Esophagus muscularis mucosa (tissue), 3 donors: Measurements from ENCODE around the gene TUBGCP6.

Experiments
- POLR2A ChIP-seq: fragments of 450-650 bp; IDR thresholded peaks from one replicate; pipeline ENCODE4 v1.6.1; 2017; ENCODE audit warnings: antibody characterized with exemption, moderate library complexity, mild to moderate bottlenecking, low read depth
- TF ChIP-seq, protein P1 (sequence below), 3 experiments: fragments of 200-600 bp in 2 of 3; fragments of 450-650 bp in 1 of 3; sonication (generic) in 2 of 3; IDR thresholded peaks; one replicate each; pipeline ENCODE4 v1.5.1; 2017 to 2019; ENCODE audit warnings: antibody characterized with exemption in 3 of 3, mild to moderate bottlenecking in 2 of 3, moderate library complexity in 1 of 3

DNA sequence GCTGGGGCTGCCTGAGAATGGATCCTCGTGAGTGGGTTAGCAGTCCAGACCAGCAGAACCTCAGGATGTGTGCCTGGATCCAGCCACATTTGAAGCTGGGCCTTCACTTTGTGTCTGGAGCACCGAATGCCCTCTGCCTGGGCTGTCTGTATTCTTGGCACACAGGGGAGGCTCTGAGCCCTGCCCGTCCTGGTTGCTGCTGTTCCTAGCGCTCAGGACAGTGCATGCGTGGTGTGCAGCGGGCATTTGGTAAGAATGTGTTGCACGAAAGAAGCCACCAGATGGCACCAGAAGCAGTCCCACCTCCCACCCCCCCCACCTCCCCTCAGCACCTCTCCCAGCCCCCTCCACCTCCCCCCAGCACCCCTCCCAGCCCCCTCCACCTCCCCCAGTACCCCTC is 29.5 kb upstream of the TUBGCP6 start:
- TF ChIP-seq, protein P1, sequence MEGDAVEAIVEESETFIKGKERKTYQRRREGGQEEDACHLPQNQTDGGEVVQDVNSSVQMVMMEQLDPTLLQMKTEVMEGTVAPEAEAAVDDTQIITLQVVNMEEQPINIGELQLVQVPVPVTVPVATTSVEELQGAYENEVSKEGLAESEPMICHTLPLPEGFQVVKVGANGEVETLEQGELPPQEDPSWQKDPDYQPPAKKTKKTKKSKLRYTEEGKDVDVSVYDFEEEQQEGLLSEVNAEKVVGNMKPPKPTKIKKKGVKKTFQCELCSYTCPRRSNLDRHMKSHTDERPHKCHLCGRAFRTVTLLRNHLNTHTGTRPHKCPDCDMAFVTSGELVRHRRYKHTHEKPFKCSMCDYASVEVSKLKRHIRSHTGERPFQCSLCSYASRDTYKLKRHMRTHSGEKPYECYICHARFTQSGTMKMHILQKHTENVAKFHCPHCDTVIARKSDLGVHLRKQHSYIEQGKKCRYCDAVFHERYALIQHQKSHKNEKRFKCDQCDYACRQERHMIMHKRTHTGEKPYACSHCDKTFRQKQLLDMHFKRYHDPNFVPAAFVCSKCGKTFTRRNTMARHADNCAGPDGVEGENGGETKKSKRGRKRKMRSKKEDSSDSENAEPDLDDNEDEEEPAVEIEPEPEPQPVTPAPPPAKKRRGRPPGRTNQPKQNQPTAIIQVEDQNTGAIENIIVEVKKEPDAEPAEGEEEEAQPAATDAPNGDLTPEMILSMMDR (IDR thresholded peaks at IDR 0.05), result peak; percentile 29 to 48 (median 32)
- no peak for TF ChIP-seq POLR2A
